ENCODE results near the gene FBXW5.

Gene FBXW5

DNA sequence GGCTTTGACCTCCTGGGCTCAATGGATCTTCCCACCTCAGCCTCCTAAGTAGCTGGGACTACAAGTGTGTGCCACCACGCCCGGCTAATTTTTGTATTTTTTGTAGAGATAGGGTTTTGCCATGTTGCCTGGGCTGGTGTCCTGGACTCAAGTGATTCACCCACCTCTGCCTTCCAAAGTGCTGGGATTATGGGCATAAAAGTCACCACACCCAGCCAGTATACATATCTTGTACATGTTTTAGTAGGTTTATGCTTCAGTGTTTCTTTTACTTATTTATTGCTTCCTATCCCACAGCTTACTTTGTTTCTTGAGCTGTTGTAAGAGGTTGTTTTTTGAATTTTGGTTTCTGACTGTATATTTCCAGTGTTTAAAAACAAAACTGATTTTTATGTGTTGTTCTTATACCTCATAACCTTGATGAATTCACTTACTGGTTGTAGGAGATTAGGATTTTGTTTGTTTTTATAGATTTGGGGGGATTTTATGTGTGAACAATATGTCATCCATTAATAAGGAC, 12.9 kb downstream of the FBXW5 start:
- no peak for DNase-seq

DNA sequence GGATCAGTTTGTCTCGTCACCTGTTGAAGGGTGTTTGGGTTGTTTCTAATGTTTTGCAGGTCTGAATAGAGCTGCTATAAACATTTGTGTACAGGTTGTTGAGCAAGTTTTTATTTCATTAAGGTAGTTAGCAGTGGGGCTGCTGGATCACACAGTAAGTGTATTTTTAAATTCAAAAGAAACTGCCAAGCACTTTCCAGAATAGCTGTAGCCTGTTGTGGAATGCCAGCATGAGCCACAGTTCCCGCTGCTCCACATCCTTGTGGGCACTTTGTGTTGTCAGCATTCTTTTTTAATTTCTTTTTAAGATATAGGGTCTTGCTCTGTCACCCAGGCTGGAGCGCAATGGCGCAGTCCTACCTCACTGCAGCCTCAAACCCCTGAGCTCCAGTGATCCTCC, 14.5 kb downstream of the FBXW5 start:
- DNase-seq = no peak

DNA sequence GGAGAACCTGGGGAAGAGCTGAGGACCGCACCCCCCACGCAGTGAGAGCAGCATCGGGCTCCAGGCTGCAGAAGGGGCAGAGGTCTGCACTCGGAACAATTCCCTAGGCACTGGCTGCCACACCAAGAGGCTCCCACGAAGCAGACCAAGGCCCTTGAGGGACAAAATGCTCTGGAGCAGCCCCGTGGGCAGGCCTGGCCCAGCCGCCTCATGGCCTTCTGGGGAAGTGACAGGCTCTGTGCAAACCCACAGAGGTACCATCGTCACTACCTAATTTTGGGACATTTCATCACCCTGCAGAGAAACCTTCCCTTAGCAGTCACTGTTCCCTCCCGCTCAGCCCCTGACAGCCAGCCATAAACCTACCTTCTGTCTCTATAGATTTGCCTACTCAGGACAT, 15.9 kb downstream of the FBXW5 start:
- no peak for DNase-seq

DNA sequence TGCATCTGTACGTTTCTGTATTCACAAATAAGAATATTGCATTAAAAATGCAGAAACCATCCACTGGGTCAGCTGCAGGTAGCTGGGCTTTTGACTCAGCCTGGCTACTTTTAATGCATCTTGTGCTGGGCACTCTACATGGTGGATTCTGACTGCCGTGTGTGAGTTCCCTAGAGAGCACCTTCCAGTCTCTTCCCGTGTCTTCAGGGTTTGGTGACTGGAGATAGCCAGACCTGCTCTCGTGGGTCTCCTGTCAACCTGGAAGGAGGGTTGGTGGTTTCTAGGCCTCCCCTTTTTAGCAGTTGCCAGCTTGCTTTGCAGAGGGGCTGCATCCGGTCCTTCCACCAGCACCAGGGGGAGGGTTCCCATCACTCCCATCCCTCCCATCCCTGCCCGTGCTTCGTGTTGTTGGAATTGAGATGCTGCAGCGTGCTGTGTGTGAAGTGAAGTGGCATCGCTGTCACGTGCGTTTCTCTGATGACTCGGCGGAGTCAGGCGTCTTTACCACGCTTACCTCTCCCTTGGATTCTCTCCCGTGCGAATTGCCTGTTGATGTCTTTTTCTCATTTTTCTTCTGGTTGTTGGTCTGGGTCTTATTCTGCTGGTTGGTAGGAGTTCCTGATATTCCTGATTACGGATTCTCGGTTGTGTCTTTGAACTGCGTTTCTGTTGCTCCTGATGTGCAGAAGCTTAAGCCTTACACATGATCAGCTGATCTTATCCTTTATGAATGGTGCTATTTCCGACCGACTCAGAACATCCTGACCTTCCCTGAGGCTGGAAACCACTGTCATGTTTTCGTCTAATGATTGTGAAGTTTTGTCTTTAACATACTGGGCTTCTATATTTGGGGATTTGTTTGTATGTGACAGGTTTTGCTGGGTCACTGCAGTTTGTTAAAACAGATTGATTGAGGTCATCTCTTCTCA, 16.9 kb downstream of the FBXW5 start:
- DNase-seq = no peak

DNA sequence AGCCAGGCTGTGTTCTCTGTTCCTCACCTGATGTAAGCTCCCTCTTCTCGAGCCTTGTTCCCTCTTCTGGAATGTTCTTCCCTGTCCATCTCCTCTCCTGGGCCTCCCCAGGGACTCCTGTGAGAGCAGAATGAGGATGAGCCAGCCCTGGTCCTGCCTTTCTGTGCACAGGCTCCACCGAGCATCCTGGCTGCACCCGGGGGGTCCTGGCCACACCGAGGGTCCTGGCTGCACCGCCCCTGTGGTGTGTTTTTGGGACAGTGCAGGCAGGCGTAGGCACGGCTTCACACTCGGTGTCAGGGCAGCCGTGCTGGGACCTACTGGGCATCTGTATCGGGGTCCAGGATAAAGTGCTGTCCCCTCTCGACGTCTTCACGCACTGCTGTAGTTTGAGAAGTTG, 17.8 kb downstream of the FBXW5 start:
- no peak for DNase-seq

DNA sequence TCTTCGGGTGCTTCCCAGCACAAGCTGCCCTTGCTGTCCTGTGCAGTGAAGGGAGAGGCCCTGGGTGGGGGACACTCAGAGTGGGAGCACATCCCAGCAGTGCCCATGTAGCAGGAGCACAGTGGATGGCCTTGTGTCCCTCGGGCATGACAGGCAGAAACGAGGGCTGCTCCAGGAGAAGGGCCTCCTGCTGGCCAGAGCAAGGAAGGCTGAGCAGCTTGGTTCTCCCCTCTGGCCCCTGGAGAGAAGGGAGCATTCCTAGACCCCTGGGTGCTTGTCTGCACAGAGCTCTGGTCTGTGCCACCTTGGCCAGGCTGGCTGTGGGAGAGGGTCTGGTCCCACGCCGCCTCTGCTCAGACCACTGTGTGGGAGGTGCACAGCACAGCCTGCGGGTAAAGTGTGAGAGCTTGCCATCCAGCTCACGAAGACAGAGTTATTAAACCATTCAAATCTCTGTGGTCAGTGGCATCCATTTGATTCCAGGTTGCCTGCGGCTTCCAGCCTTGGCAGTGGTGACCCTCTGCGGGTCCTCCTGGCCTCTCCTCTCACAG, 18.3 kb downstream of the FBXW5 start:
- no peak for DNase-seq

DNA sequence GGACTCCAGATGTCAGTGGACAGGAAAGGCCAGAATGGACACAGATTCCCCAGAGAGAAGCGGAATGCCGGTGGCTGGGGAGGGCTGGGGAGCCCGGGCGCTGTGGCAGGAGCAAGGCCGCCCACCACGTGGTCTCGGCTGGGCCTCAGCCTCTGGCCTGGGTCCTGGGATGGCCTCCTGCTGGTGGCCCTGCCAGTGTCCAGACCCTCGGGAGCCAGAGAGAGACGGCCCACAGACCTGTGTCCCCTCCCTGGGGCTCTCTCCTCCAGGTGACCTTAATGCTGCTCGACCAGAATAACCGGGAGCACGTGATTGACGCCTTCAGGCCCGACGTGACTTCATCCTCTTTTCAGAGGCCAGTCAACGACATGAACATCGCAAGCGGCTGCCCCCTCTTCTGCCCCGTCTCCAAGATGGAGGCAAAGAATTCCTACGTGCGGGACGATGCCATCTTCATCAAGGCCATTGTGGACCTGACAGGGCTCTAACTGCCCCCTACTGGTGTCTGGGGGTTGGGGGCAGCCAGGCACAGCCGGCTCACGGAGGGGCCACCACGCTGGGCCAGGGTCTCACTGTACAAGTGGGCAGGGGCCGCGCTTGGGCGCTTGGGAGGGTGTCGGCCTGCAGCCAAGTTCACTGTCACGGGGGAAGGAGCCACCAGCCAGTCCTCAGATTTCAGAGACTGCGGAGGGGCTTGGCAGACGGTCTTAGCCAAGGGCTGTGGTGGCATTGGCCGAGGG, 19.0 kb downstream of the FBXW5 start:
- no peak for DNase-seq

DNA sequence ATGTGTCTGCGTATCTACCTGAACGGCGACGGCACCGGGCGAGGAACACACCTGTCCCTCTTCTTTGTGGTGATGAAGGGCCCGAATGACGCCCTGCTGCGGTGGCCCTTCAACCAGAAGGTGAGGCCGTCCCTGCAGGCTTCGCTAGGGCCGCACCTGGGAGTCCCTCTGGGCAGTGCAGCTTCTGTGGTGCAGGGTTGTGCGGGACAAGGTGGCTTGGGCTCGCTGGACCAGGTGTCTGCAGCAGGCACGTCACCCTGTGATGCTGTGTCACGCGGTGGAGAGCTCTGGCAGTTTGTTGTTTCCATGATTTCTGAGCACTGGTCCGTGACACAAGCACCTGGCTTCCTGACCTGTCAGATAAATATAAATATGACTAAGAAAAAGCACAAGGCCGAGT, 20.7 kb downstream of the FBXW5 start:
- no peak for DNase-seq

DNA sequence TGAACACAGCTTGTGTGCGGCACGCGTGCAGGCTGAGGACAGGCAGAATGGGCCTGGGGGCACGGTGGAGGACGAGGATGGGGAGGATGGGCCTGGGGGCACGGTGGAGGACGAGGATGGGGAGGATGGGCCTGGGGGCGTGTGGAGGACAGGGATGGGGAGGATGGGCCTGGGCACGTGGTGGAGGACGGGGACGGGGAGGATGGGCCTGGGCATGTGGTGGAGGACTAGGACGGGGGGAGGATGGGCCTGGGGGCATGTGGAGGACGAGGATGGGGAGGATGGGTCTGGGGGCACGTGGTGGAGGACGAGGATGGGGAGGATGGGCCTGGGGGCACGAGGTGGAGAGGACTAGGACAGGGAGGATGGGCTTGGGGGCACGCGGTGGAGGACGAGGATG, 22.0 kb downstream of the FBXW5 start:
- DNase-seq = no peak

DNA sequence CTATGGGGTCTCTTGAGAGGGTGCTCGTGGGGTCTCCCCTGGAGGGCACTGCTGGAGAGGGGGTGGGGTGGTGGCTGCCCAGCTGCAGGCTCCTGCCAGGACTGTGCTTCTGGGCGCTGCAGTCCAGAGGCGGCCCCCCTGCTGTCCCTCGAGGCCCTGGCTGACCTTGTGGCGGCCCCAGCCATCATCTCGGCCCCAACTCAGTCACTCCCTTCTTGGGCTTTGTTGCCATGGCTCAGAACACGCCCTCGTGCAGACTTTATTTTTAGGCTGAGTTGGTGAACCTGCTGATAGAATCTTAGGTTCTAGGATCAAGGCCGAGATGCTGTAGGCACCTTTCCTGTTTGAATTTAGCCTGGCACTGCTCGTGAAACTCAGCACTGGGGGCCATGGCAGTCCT, 22.8 kb downstream of the FBXW5 start:
- DNase-seq = no peak

DNA sequence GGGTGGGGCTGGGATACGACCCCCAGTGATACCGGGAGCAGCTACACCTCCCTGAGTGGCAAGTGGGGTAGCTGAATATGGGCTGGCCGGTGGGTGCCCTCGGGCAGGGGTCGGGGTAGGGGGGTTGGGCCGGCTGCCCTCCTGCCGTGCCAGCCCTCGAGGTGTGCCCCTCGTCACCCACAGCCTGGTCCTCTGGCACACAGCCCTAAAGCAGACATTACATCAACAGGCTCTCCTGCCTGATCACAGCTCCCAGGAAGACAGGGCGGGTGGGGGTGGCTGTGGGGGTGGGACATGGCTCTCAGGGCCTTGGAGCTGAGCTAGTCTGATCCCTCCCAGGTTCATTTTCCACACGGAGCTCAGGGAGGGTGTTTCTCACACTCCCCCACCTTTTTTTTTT, 23.2 kb downstream of the FBXW5 start:
- no peak for DNase-seq

DNA sequence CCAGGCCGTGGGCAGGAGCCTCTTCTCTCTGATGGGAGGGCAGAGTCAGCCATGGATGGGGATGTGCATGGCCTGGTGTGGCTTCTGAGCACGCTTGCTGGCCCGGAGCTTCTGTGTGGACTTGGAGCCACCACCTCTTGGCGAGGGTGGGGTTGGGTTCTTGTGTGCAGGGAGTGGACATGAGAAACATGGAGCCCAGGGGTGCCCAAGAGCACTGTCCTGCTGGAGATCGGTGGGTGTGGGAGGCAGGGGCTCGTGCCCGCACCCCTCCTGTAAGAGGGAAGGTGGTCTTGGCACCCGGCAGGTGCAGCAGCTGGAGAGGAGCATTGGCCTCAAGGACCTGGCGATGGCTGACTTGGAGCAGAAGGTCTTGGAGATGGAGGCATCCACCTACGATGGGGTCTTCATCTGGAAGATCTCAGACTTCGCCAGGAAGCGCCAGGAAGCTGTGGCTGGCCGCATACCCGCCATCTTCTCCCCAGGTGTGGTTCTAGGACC, 23.8 kb downstream of the FBXW5 start:
- no peak for DNase-seq

DNA sequence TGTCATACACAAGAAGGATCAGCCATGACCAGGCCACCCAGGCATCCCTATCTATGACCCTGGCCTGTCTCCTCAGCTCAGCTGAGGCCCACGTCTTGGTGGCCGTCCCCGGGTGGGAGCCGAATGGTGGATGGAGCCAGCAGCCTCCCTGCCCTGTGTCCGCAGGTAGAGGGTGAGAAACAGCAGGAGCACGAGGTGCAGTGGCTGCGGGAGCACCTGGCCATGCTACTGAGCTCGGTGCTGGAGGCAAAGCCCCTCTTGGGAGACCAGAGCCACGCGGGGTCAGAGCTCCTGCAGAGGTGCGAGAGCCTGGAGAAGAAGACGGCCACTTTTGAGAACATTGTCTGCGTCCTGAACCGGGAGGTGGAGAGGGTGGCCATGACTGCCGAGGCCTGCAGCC, 24.5 kb downstream of the FBXW5 start:
- DNase-seq = no peak

DNA sequence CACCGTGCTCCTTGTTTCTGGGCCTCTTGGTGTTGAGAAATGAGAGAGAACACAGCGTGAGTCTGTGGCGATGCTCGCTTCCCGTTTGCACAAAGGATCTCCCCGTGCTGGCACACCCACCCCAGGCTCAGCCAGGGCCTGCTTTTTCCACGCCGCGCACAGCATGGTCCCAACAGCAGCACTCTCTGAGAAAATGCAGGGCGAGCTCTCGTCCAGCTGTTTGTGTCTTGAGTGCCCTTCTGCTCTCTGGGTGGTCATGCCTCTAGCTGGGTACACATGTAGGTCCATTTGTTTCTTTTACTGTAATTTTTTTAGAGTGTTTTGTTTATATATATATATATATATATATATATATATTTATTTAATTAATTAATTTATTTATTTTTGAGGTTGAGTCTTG, 26.6 kb downstream of the FBXW5 start:
- no peak for DNase-seq

DNA sequence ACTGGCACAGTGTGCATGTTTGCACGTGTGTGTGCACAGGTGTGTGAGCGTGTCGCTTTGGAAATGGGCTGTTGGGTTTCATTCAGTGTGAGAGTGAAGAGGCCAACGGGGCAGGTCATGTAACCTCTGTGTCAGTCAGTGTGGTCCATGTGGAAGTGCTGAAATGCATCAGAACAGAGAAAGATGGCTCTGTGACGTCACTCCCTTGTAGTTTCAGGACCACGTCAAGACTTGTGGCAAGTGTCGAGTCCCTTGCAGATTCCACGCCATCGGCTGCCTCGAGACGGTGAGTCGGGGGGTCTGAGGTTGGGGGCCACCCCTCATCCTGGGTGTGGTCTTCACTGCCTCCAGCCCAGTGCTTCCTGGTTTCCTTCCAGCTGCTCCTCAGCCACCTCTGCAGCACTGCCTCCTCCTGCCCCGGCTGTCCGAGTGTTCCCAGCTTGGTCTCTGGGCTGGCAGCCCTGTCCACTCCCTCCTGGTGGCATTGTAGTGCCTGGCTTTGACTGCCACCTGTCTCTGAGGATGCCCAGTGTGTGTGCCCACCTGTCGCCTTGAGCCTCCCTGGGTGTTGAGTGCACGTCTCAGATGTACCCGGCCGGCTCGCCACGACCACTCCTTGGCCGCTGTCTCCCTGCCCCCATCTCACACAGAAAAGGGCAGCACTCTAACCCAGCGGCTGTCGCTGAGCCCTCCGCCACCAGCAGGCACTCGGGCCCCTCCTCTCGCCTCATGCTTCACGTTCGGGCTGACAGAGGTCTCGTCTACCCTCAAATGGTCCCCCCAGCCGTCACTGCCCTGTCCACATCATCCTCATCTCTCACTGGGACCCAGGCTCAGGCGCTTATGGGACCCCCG, 28.0 kb downstream of the FBXW5 start:
- no peak for DNase-seq

DNA sequence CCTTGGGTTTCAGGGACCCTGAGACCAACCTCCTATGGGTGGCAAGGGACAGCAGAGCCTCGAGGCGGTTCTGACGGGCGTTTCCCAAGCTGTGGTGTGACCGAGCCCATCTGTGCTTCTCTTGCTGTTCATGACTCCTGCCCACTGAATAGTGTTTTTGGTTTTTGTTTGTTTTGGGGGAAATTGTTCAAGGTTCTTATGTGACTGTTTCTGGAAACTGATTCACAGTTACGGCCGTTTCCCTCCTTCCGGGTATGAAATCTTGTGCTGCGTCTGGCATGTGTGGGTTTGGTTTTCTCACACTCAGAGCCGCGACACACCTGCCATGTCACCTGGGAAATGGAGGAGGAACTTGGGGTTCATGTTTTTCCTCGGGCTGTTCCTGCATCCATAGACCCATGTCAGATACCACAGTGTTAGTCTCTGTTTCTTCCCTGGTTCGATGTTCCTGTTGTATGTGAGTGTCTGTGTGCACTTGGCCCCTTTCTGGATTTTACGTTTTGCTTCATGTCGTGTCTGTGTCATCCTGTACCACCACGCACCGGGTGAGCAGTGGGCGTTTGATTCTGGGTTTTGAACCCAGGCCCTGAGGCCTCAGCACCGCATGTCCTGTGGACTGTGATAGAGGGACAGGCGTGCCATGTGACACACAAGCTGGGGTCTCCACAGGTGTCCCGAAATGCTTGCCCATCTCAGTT, 28.8 kb downstream of the FBXW5 start:
- DNase-seq = no peak

DNA sequence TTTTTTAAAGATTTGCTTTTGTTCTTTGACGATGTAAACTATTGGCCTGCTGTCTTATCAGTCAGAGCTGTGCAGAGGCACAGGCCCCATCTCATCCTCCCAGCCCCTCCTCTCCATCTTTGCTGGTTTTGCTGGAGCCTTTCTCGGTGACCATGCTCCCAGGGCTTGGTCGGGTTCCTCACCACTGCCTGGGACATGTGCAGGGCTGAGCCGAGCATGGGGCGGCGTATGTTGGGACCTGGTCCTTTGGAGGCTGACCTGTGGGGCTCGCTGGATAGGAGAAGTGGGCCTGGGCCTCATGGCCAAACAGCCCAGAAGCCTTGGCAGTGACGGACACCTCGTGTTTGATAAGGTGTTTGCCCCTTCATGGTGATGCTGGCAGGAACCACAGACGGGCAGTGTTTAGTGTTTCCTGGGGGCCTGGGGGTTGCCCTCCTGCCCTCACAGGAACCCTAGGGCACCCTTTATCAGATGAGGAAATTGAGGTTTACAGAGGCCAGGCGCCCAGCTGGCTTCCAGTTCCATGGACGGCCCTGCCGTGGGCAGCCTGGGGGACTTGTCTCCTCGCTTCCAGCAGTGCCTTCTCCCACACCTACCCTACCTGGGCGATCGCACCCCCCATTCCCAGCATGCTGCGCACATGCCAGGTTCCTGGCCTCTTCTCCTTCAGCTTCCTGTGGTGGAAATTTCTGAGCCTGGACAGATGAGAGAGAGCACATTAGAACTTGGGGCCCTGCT, 30.7 kb downstream of the FBXW5 start:
- DNase-seq = no peak

DNA sequence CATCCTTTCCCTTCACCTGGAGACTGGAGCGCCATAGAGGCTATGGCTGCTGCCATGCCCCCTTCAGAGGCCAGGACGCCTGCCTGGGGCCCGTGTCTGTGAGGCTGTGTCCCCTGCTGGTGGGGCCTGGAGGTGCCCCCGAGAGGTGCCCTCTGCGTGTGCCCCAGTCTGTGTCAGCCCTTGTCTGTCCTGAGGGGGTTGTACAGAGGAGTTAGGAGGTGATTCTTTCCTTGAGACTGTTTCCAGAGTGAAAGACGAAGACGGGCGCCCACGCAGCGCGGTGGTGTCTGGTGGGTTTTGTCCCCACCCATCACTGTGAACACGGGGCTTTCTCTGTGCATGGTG, 33.7 kb downstream of the FBXW5 start:
- DNase-seq = no peak

DNA sequence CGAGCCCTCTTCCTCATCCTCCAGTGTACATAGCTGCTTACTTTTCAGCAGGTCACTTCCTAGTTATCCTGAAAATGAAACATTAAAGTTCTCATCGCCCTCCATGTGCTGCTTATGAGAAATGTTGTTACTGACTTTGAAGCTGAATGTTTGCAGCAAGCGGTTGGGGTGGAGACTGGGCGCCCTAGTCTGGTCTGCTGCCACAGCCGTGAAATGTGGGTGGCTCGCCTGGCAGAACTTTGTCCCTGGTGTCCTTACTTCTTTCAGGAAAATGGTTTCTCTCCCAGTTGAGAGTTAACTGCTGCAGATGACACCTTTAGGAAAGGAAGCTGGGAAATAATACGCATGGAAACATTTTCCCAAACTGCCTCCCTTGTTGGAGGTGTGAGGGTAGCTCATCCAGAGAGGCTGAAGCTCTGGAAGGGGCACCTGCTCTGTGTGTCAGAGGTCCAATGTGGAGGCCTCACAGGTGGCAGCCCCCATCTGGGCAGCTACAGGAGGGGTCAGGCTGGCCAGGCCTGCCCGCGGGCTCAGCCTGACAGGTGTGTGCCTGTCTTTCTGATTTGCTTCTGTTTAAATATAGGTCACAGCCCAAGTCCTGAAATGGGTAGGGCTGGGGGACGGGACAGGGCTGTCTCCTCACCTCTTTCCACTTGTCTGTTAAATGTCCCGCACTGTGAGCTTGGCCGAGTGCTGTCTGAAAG, 34.2 kb downstream of the FBXW5 start:
- no peak for DNase-seq
